Panc1 (cell line): Measurements from ENCODE around the gene PCLO. TPM values are rescaled to one million over a fixed set of nuclear protein-coding genes. Genes with fewer than 3 reads are reported as not detected.

ENCODE experiments used
- ATAC-seq: fragments of 200-7000 bp; cut with Tn5 transposase; 2 replicates; pipeline ENCODE4 v1.9.1; 2020; ENCODE audit warnings: mild to moderate bottlenecking, moderate library complexity
- BruUV-seq: library from RNA; stranded (reverse); fragments of 400-500 nt; replicated peaks from 2 replicates; lab custom pipeline; 2021; lab: Mats Ljungman, UMichigan
- CTCF ChIA-PET: fragments of 300-600 bp; sonication (Branson Sonifier 250); formaldehyde crosslinking; loops from one replicate; lab custom pipeline; 2022; ENCODE audit warnings: antibody characterized with exemption; lab: Charles Lee
- POLR2A ChIA-PET: fragments of 300-600 bp; sonication (Branson Sonifier 250); formaldehyde crosslinking; loops from one replicate; lab custom pipeline; 2022; ENCODE audit warnings: antibody characterized with exemption; lab: Charles Lee
- DNase-seq: peaks from one replicate; pipeline ENCODE4 v3.0.0-alpha.2; 2010; ENCODE audit warnings: low read depth, low spot score
- H3K27ac ChIP-seq: 2 replicates; pipeline ENCODE4 v1.5.1; 2011; ENCODE audit warnings: mild to moderate bottlenecking, low read length, inconsistent platforms
- H3K27me3 ChIP-seq: fragments of 200-500 bp; sonication (Bioruptor generic); 2 replicates; pipeline ENCODE4 v1.6.0; 2014; ENCODE audit warnings: low read length, inconsistent platforms; ENCODE audit not compliant: control insufficient read depth, insufficient read depth
- H3K36me3 ChIP-seq: fragments of 200-500 bp; sonication (Bioruptor generic); 2 replicates; pipeline ENCODE4 v1.5.1; 2014; ENCODE audit warnings: inconsistent platforms, mild to moderate bottlenecking, low read length, moderate library complexity; ENCODE audit not compliant: control insufficient read depth, insufficient read depth
- H3K4me1 ChIP-seq: 2 replicates; pipeline ENCODE4 v1.5.1; 2011; ENCODE audit warnings: inconsistent platforms, mild to moderate bottlenecking, low read length, moderate library complexity; ENCODE audit not compliant: control insufficient read depth, insufficient read depth
- H3K4me3 ChIP-seq, 2 experiments: 2 replicates each; pipeline ENCODE4 v1.5.1; 2011 to 2012; ENCODE audit warnings: low read depth in 2 of 2, low read length in 2 of 2, mild to moderate bottlenecking in 2 of 2, inconsistent platforms in 1 of 2, moderate library complexity in 1 of 2
- H3K9me3 ChIP-seq: fragments of 200-500 bp; sonication (Bioruptor generic); 2 replicates; pipeline ENCODE4 v1.5.1; 2014; ENCODE audit warnings: low read depth, mild to moderate bottlenecking, inconsistent platforms, low read length, moderate library complexity; ENCODE audit not compliant: control insufficient read depth, insufficient read depth
- POLR2AphosphoS5 ChIP-seq: IDR thresholded peaks from 2 replicates; pipeline ENCODE4 v1.6.1; 2012; ENCODE audit warnings: mild to moderate bottlenecking, low read depth, low read length, moderate library complexity
- SIN3A ChIP-seq: IDR thresholded peaks from 2 replicates; pipeline ENCODE4 v1.6.1; 2012; ENCODE audit warnings: low read depth, mild to moderate bottlenecking, low read length, moderate library complexity, borderline replicate concordance; ENCODE audit not compliant: insufficient read depth
- TCF7L2 ChIP-seq: IDR thresholded peaks from 2 replicates; pipeline ENCODE4 v1.6.1; 2011; ENCODE audit warnings: mild to moderate bottlenecking, low read depth, low read length, inconsistent platforms
- in situ Hi-C: cut with HindIII; loops from 2 replicates; pipeline ENCODE4 v1.10.0; 2016; ENCODE audit warnings: low sequenced_read_pairs, low pct_unique_long_range_greater_than_20kb
- intact Hi-C: fragments of 100-400 bp; cut with micrococcal nuclease; formaldehyde crosslinking; loops from one replicate; pipeline ENCODE4 v1.10.0; 2022; ENCODE audit not compliant: unreplicated experiment
- total RNA-seq: library from RNA; stranded (reverse); gene quantifications from one replicate; pipeline ENCODE4 v1.2.1, GENCODE V29; 2021; ENCODE audit not compliant: unreplicated experiment
- TF ChIP-seq, protein P1 (sequence below): fragments of 450-650 bp; IDR thresholded peaks from 2 replicates; pipeline ENCODE4 v1.5.1; 2017; ENCODE audit warnings: mild to moderate bottlenecking
- TF ChIP-seq, protein P2 (sequence below), 2 experiments: IDR thresholded peaks; 2 replicates each; pipeline ENCODE4 v1.6.1; 2011 to 2012; ENCODE audit warnings: low read depth in 2 of 2, control low read depth in 1 of 2, low read length in 1 of 2, mild to moderate bottlenecking in 1 of 2, moderate library complexity in 1 of 2; ENCODE audit not compliant: insufficient read depth in 1 of 2

PCLO gene
- total RNA-seq, 1 experiment from 2014 or later = 1.1 TPM

DNA sequence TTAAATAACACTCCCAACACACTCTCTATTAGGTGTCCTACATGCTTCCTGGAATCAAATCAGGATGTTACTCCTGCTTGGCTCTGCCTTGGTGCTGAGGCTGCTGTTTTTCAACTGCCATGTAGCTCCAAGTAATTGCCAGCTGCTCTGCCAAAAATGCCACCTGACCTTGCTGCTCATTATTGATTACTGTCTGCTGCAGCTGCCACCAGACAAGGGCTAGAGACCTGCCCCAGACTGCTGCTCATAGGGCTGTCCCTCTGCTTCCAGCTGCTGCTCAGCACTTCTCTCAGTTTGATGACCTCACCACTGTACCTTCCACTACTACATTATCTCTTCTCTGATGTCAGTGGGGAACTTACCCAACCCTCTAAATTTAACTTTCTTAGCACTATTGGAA is 102.5 kb downstream of the PCLO start:
- Histone ChIP-seq H3K9me3 (no peaks in the 10 kb centered on the region), H3K4me3 (no peak overlapping the region), H3K27me3 (no peaks in the 10 kb centered on the region), H3K27ac (no peak overlapping the region), H3K36me3 (no peaks in the 10 kb centered on the region), H3K4me1 (no peaks in the 10 kb centered on the region)
- ATAC-seq (no peak), DNase-seq (no peak)
- ChIA-PET CTCF (no interaction called here), POLR2A (no interaction called here)
- BruUV-seq = no TSS peak
- TF ChIP-seq TCF7L2 = no peak
- TF ChIP-seq, protein P1, sequence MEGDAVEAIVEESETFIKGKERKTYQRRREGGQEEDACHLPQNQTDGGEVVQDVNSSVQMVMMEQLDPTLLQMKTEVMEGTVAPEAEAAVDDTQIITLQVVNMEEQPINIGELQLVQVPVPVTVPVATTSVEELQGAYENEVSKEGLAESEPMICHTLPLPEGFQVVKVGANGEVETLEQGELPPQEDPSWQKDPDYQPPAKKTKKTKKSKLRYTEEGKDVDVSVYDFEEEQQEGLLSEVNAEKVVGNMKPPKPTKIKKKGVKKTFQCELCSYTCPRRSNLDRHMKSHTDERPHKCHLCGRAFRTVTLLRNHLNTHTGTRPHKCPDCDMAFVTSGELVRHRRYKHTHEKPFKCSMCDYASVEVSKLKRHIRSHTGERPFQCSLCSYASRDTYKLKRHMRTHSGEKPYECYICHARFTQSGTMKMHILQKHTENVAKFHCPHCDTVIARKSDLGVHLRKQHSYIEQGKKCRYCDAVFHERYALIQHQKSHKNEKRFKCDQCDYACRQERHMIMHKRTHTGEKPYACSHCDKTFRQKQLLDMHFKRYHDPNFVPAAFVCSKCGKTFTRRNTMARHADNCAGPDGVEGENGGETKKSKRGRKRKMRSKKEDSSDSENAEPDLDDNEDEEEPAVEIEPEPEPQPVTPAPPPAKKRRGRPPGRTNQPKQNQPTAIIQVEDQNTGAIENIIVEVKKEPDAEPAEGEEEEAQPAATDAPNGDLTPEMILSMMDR = no peak
- no peak for TF ChIP-seq SIN3A
- TF ChIP-seq, protein P2, sequence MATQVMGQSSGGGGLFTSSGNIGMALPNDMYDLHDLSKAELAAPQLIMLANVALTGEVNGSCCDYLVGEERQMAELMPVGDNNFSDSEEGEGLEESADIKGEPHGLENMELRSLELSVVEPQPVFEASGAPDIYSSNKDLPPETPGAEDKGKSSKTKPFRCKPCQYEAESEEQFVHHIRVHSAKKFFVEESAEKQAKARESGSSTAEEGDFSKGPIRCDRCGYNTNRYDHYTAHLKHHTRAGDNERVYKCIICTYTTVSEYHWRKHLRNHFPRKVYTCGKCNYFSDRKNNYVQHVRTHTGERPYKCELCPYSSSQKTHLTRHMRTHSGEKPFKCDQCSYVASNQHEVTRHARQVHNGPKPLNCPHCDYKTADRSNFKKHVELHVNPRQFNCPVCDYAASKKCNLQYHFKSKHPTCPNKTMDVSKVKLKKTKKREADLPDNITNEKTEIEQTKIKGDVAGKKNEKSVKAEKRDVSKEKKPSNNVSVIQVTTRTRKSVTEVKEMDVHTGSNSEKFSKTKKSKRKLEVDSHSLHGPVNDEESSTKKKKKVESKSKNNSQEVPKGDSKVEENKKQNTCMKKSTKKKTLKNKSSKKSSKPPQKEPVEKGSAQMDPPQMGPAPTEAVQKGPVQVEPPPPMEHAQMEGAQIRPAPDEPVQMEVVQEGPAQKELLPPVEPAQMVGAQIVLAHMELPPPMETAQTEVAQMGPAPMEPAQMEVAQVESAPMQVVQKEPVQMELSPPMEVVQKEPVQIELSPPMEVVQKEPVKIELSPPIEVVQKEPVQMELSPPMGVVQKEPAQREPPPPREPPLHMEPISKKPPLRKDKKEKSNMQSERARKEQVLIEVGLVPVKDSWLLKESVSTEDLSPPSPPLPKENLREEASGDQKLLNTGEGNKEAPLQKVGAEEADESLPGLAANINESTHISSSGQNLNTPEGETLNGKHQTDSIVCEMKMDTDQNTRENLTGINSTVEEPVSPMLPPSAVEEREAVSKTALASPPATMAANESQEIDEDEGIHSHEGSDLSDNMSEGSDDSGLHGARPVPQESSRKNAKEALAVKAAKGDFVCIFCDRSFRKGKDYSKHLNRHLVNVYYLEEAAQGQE (IDR thresholded peaks at IDR 0.05; ENCODE audit: insufficient read depth in 1 of 2, low read depth in 2 of 2, low read length in 1 of 2) = no peak
- TF ChIP-seq POLR2AphosphoS5 = no peak
- intact Hi-C loops (no loop called here), in situ Hi-C loops (no loop called here)

DNA sequence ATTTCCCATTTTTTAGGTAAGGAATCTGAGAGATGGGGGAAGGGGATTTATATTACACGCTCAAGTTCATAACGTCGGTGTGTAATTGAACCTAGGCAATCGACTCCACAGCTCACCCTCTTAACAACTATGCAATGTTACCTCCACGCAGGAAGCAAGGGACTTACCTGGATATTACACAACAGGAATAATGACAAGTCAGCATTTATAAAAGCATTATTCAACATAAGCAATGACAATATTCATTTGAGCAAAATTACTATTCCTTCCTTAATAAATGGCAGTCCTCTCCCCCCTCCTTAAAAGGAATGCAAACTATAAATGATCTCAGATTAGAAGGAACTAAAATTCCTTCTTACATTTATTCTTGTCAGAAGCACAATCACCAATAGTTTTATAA is 104.0 kb downstream of the PCLO start:
- BruUV-seq = no TSS peak
- Histone ChIP-seq H3K9me3 (no peaks in the 10 kb centered on the region), H3K4me3 (no peak overlapping the region), H3K4me1 (no peaks in the 10 kb centered on the region), H3K27me3 (no peaks in the 10 kb centered on the region), H3K27ac (no peak overlapping the region), H3K36me3 (no peaks in the 10 kb centered on the region)
- CTCF ChIA-PET = no interaction called here
- POLR2A ChIA-PET = no interaction called here
- in situ Hi-C loops (no loop called here), intact Hi-C loops (no loop called here)
- DNase-seq (no peak), ATAC-seq (no peak)
- TF ChIP-seq, protein P2 (IDR thresholded peaks at IDR 0.05; ENCODE audit: insufficient read depth in 1 of 2, low read depth in 2 of 2, low read length in 1 of 2) = no peak
- TF ChIP-seq, protein P1 = no peak
- TF ChIP-seq POLR2AphosphoS5 (no peak), SIN3A (no peak), TCF7L2 (no peak)
